Stomach (tissue), 4 donors: ENCODE results near the gene MAGI2.

Source experiments
- CTCF ChIP-seq, 7 experiments: fragments of 450-650 bp in 4 of 7; fragments of 200-600 bp in 3 of 7; sonication (generic) in 3 of 7; IDR thresholded peaks; one replicate each; pipeline ENCODE4 v1.5.1; 2016 to 2019; ENCODE audit warnings: antibody characterized with exemption in 7 of 7, control low read depth in 2 of 7, mild to moderate bottlenecking in 1 of 7
- POLR2A ChIP-seq, 4 donors: fragments of 450-650 bp; IDR thresholded peaks; one replicate each; pipeline ENCODE4 v1.6.1; 2016; ENCODE audit warnings: antibody characterized with exemption in 4 of 4, control low read depth in 2 of 4, mild to moderate bottlenecking in 1 of 4, moderate library complexity in 1 of 4

DNA sequence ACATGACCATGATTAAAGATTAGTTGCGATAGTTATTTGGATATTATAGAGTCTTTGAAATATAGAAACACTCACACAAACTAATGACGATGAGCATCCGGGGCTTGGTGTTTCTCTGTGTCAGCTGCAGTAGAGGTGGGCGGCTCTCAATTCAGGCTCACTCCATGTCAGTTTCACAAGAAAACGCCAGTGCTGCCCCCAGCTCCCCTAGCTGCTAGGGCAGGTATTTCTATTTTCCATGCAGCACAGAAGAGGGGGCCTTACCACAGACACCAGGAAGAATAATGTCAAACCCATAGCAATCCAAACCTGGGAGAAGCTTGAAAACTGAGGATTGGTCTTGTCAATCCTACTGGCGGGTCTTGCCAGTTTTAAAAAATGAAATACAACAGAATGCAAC is 1457.8 kb downstream of the MAGI2 start:
- TF ChIP-seq POLR2A (IDR thresholded peaks at IDR 0.05): no peak
- TF ChIP-seq CTCF (IDR thresholded peaks at IDR 0.05): peak in 1 of 7 experiments; percentile 12
